Measurements from ENCODE around the gene TRAF4.

DNA sequence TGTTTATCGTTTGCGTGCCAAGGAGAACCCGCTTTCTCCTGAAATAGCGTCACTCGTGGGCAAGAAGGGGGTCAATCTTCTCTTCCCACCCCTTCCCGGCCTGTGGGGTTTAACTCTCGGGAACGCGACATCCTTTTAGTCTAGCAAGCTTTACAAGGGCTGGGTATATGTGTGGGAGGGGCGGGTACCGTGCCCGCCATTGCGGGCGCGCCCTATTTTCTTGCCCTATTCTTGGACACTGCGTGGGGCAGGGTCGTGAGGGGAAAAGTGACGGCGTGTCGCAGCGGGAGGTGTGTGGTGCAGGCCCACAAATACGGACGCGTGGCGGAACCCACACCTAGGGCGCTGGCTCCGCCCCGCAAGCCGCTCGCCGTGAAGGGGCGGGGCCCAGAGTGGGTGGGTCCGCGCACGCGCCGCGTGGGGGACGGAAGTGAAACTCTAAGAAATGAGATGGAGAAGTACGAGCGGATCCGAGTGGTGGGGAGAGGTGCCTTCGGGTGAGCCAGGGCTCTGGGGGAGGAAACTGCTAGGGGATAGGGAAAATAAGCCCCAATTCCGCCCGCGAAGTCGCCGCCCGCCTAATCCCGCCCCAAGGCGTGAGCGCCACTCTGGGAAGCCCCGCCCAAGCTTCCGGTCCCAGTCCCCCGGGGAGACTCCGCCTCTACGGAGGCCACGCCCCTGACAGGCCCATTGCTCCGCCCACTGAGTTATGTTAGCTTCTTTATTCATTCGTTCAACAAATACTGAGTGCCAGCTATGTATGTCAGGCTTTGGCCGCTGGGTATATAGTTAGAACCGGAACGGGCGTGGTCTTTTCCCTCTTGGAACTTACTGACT is 15.2 kb upstream of the TRAF4 start, which contains the start of gene NEK8:
- TF ChIP-seq POLR2AphosphoS5 (IDR thresholded peaks at IDR 0.05) (peak in 1 of 3 donors; percentile 30), POLR2A (IDR thresholded peaks at IDR 0.05) (no peak), EP300 (IDR thresholded peaks at IDR 0.05) (no peak)
- TF ChIP-seq, protein P1, sequence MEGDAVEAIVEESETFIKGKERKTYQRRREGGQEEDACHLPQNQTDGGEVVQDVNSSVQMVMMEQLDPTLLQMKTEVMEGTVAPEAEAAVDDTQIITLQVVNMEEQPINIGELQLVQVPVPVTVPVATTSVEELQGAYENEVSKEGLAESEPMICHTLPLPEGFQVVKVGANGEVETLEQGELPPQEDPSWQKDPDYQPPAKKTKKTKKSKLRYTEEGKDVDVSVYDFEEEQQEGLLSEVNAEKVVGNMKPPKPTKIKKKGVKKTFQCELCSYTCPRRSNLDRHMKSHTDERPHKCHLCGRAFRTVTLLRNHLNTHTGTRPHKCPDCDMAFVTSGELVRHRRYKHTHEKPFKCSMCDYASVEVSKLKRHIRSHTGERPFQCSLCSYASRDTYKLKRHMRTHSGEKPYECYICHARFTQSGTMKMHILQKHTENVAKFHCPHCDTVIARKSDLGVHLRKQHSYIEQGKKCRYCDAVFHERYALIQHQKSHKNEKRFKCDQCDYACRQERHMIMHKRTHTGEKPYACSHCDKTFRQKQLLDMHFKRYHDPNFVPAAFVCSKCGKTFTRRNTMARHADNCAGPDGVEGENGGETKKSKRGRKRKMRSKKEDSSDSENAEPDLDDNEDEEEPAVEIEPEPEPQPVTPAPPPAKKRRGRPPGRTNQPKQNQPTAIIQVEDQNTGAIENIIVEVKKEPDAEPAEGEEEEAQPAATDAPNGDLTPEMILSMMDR (IDR thresholded peaks at IDR 0.05): no peak

All from suprapubic skin (tissue), 4 donors.